ENCODE results near the gene SUB1. TPM values are rescaled to one million over a fixed set of nuclear protein-coding genes. Genes with fewer than 3 reads are reported as not detected.

The SUB1 gene
- total and polyA plus RNA-seq, 2 donors (not counting 3 experiments of a cell fraction or from before 2014, with no cell fraction given), result 60.1 to 252 TPM

DNA sequence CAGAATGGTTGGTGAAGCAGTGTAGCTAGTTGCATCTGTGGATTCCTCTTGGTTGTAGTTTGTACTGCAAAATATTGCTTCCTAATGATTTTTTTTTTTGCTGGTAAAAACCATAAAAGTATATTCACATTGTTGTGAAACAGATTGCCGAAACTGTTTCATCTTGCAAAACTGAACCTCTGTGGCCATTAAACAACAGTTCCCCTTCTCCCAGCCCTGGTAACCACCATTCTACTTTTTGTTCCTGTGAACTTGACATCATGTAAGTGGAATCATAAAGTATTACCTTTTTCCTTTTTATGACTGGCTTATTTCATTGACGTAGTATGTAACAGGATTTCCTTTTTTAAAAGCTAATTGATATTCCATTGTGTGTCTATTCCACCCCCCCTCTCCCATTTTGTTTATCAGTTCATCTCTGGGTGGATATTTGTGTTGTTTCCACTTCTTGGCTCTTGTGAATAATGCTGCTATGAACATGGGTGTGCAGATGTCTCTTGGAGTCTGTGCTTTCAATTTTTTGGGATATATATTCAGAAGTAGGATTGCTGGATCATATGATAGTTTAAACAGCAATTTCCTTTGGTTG, 11.8 kb downstream of the SUB1 start:
- peak; percentile 81 for DNase-seq (ENCODE audit: low read depth, low spot score)
- H3K9me3 ChIP-seq (replicated peaks; ENCODE audit: control insufficient read depth, insufficient read depth, low read length), result no peaks in the 10 kb centered on the region
- TF ChIP-seq CTCF (IDR thresholded peaks at IDR 0.05; ENCODE audit: extremely low read depth in 1 of 2, insufficient read depth in 1 of 2, low read depth in 1 of 2, low read length in 2 of 2) (no peak), POLR2A (IDR thresholded peaks at IDR 0.05; ENCODE audit: low read depth, low read length) (no peak), JUN (IDR thresholded peaks at IDR 0.05; ENCODE audit: borderline replicate concordance, insufficient read depth, insufficient read length, low read depth) (peak; percentile 74), POLR2AphosphoS5 (IDR thresholded peaks at IDR 0.05; ENCODE audit: insufficient read depth, low read depth, low read length) (no peak), GATA2 (IDR thresholded peaks at IDR 0.05; ENCODE audit: insufficient read depth, insufficient read length, low read depth, low read length) (peak; percentile 80), MAX (IDR thresholded peaks at IDR 0.05; ENCODE audit: insufficient read depth, insufficient read length) (no peak)
- intact Hi-C loops (cut with micrococcal nuclease) (loop anchor here (1.0 to 5.0 kb wide), 4 partner anchors 12 to 845 kb away; partner anchors contain the start of genes SUB1 and TARS1), dilution Hi-C loops (cut with MboI; ENCODE audit: extremely low pct_ligation_motif_present, low sequenced_read_pairs) (no loop called here)
- peaks cover 56% of the 10 kb centered on the region for H3K79me2 ChIP-seq (ENCODE audit: control insufficient read depth, insufficient read depth, low read length)
- FAIRE-seq, result peak; percentile 48
- H3K27me3 ChIP-seq (ENCODE audit: control insufficient read depth in 2 of 2, insufficient read depth in 2 of 2, low read length in 2 of 2), result no peaks in the 10 kb centered on the region
- no peak overlapping the region for H2AFZ ChIP-seq (ENCODE audit: low read depth, low read length)
- H3K27ac ChIP-seq (ENCODE audit: insufficient read depth, low read depth, low read length), result peak overlapping the region; percentile 68
- peak overlapping the region in 1 of 3 experiments; percentile 12 for H3K4me3 ChIP-seq (replicated peaks in 1 of 3; ENCODE audit: insufficient read depth in 1 of 3, low read depth in 1 of 3, low read length in 3 of 3)
- ChIA-PET CTCF (interaction anchor here (1.0 to 2.1 kb wide), 3 partner anchors 15 to 106 kb away, joined by 3 to 9 read pairs (median 4); no protein-coding TSS in a partner anchor), POLR2A (no interaction called here)
- H3K9ac ChIP-seq (replicated peaks; ENCODE audit: extremely low read depth, insufficient read depth, low read length), result peak overlapping the region; percentile 34
- peak overlapping the region; percentile 77 for H3K4me2 ChIP-seq (ENCODE audit: insufficient read depth, low read length)
- no peaks in the 10 kb centered on the region for H3K9me1 ChIP-seq (replicated peaks; ENCODE audit: control insufficient read depth, extremely low read depth, insufficient read depth, low read length)
- no peaks in the 10 kb centered on the region for H4K20me1 ChIP-seq (replicated peaks; ENCODE audit: control insufficient read depth, extremely low read depth, insufficient read depth, low read length)
- BruUV-seq (replicated peaks), result no TSS peak
- peaks cover 49% of the 10 kb centered on the region for H3K4me1 ChIP-seq (ENCODE audit: control insufficient read depth, extremely low read depth, insufficient read depth, low read length)
- H3K36me3 ChIP-seq (ENCODE audit: control insufficient read depth in 2 of 2, extremely low read depth in 1 of 2, insufficient read depth in 2 of 2, low read length in 2 of 2), result peaks cover 7 to 11% of the 10 kb centered on the region in 2 experiments
